RPMI8226 (cell line): ENCODE data around the gene LFNG.
A peak's percentile ranks its signal among the peaks of the same experiment; 100 is the strongest.
"Not testable (repeated sequence)": the region's sequence is repeated elsewhere in the genome, so short reads cannot be mapped to it uniquely, and the experiment has no call there.

Source experiments
- DNase-seq: peaks from one replicate; pipeline ENCODE4 v3.0.0-alpha.2; 2015

The LFNG gene

DNA sequence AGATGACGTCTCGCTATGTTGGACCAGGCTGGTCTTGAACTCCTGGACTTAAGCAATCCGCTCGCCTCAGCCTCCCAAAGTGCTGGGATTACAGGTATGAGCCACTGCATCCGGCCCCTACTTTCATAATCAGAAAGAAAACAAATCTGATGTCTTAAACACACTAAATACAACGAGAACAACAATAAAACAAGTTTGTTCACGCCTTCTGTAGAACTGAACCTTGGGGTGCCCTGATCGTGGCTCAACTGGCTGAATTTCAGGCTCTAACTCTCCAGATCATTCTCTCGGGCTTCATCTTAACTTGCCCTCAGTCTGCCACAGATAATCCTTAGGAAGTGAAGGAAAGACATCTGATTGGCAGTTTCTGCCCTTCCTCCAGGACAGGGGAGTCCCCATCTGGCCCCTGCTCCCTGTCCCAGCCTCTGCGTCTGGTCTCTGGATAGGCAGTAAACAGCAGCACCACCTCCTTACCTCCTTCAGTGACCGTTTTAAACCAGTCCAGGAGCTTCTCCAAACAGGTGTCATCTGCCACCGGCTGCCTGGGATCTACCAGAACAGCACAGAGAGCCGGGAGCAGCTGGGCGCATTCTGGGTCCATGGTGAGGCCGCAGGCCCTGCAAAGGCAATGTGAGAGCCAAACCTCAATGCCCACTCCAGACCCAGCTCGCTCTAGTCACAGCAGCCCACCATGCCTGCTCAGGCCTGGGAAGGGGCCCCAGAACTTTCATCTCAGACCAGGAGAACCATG is 34.4 kb downstream of the LFNG start:
- no peak for DNase-seq

DNA sequence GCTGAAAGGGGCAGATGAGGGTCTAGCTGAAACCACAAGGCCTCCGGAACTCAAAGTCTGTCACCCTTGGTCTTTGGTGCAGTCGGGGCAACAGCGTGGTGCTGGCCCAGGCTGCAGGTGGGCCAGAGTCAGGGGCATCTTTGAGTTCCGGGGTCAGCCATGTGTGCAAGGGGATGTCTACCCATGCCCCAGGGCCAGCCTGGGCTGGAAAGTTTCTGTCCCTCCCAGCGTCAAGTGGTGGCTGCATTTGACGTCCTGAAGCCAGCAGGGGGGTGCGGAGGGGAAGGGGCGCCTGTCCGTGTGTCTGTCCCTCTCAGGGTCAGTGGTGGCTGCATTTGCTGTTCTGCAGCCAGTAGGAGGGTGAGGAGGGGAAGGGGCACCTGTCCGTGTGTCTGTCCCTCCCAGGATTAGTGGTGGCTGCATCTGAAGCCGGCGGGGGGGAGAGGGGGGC is 35.1 kb downstream of the LFNG start:
- DNase-seq = peak; percentile 38

DNA sequence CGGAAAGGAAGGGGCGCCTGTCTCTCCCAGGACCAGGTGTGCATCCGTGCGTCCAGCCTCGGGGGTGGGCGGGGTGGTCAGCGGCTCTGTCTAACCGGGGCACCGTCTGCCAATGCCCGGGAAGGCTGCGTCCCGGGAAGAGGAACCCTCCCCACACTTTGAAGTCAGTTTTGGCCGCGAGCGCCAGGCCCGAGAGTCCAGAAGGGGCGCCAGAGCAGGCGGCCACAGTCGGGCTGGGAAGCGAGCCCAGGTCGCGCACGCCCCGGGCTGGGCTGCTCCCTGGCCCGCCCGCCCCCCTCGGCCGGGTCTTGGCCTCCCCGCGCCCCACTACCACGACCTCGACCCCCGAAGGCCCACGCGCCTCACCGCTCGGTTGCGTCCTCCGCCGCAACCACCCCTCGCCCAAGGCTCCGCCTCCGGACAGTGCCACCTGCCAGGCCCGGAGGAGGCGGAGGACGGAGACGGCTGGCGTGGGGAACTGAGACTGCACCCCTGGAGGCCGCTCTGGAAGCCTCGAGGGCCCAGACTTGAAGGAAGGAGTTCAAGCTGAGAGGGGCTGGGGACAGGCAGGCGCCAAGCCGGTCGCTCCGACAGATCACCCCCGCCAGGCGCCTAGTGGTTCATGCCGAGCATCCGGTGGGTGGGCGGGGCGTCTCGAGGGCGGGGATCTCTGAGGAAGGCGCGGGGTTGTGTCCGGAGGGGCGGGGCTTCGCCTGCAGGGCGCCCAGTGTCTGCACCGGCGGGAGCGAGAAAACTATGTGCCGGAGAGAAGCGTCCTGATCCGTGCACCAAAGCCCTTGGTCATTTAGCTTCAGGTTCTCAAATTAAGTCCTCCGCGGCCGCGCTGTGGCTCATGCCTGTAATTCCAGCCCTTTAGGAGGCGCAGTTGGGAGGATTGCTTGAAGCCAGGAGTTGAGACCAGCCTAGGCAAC is 35.8 kb downstream of the LFNG start, which contains the start of gene BRAT1:
Gene BRAT1, minus strand, starts transcription at position 404 of the 932 bp plus-strand sequence. CDS start 1,093 bp downstream, outside the sequence.
- DNase-seq = peak; percentile 98

DNA sequence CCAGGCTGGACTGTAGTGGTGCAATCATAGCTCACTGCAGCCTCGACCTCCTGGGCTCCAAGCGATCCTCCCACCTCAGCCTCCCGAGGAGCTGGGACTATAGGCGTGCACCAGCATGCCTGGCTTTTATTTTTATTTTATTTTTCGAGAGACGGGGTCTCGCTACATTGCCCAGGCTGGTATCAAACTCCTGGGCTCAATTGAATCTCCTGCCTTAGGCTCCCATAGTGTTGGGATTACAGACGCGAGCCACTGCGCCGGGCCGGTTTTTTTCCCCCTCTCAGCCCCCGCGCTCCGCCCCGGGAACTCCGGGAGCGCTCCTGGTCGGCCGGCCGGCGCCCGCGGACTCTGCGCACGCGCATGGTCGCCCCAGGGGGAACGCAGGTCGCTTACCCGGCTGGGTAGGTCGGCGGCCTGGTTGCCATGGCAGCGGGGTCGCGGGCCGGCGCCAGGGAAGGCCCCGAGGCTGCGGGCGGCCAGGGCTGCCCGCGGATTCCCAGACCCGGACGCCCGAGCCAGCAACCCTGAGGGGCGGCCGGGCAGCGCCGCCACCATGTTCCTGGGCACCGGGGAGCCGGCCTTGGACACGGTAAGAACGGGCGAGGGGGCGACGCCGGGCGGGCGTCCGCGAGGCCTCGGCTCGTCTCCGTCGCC is 39.2 kb downstream of the LFNG start, which contains the start of gene IQCE:
Gene IQCE, plus strand, starts transcription at position 351 of the 654 bp plus-strand sequence. Its CDS starts 203 bp downstream, at position 554.
- DNase-seq = peak; percentile 96

DNA sequence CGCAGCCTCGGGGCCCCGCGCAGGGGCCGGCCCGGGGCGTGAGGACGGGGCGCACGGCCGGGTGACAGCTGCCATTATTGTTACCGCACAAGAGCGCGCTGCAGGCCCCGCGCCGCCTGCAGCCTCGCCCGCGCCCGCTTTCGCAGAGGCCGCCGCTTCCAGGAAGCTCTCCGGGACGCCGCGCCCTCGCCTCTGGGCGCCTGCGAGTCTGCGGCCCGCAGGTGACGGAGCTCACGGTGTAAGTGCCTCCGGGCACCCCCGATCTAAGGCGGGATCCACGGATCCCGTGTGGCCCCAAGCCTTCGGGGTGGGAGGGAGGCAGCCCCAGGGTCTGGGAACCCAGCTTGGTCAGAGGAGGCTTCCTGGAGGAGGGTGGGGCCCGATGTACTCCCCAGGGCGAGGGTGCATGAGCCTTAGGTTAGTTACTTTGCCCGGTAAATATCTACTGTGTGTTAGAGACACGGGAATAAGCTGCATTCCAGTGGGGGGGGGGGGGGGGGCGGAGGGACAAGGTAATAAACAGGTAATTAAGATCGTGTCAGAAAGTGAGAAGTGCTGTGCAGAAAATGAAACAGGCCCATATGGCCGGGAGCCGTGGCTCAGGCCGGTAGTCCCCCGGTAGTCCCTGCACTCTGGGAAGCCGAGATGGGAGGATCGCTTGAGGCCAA is 39.8 kb downstream of the LFNG start:
- DNase-seq = peak; percentile 65

DNA sequence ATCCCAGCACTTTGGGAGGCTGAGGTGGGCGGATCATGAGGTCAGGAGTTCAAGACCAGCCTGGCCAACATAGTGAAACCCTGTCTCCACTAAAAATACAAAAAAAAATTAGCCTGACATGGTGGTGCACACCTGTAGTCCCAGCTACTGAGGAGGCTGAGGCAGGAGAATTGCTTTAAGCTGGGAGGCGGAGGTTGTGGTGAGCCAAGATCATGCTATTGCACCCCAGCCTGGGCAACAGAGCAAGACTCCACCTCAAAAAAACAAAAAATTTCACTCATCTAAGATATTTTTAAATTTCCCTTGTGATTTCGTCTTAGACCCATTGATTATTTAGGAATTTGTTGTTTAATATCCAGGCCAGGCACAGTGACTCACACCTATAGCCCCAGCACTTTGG is 44.4 kb downstream of the LFNG start:
- not testable (repeated sequence) for DNase-seq

DNA sequence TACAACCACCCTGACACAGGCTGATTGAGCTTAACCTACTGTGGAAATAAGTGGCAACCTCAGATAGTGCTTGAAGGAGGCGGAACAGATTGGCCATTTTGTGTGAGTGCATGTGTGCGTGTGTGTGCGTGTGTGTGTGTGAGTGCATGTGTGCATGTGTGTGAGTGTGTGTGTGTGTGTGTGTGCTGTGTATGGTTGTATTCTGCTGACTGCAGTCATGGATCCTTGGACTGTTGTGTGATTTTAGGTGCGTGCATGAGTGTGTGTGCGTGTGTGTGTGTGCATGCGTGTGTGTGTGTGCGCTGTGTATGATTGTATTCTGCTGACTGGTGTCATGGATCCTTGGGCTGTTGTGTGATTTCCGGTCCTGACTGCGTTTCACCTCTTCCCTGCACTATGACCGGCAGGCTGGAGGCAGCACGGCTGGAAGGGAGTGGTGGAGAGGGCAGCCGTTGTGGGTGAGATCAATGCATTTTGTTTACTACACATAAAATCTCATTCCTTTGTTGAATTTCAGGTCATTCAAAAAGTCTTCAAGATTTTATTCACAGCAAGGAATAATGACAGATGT is 45.5 kb downstream of the LFNG start:
- DNase-seq = no peak

DNA sequence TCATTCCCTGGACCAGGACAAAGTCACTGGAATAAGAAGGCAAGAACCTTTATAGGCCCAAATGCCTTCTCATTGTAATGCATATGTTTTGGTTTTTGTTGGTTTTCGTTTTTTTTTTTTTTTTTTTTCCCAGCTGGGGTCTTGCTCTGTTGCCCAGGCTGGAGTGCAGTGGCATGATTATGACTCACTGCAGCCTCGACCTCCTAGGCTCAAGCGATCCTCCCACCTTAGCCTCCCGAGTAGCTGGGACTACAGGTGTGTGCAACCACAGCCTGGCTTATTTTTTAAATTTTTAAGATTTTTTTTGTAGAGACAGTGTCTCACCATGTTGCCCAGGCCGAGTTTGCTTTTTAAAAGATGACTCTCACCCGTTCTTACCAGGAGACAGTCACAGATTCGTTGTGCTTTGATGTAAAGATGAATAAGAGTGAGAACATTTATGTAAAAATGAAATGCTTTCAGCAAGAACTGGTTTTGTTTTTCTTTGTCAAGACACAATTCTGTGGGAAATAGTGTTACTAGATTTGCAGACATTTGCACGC is 46.8 kb downstream of the LFNG start:
- DNase-seq = no peak

DNA sequence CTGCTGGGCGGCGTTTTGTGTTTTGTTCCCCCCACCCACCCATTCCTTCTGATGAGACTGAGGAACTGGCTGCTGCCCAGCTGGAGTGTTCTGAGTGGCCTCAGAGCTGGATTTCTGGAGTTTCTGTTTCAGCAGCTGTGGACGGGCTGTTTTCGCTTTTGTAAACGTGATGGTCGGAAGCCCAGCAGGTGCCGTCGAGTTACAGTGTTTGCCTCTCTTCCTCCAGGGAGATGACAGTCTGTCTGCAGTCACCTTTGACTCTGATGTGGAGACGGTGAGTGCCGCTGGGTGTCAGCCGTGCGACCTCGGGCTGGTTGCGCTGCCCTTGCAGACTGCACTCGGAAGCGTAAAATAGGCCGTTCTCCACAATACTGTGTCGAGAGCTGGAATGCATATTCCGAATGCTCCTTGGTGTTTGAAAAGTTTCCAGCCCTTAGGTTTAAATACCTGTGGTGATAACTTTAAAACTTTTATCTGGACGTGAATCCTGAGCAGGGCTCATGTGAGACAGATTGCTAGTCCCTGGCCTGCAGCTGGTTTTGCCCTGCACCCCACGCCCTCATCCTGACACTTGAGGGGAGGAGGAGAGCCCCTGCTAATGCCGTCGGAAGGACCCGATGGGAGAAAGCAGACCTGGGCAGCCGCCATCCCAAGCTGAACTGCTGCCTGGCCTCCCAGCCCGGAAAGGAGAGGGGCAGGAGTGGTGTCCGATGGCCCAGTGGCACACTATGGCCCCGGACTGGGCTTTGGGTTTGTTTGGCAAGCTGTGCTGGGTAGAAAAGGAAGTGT is 47.5 kb downstream of the LFNG start:
- peak; percentile 93 for DNase-seq

DNA sequence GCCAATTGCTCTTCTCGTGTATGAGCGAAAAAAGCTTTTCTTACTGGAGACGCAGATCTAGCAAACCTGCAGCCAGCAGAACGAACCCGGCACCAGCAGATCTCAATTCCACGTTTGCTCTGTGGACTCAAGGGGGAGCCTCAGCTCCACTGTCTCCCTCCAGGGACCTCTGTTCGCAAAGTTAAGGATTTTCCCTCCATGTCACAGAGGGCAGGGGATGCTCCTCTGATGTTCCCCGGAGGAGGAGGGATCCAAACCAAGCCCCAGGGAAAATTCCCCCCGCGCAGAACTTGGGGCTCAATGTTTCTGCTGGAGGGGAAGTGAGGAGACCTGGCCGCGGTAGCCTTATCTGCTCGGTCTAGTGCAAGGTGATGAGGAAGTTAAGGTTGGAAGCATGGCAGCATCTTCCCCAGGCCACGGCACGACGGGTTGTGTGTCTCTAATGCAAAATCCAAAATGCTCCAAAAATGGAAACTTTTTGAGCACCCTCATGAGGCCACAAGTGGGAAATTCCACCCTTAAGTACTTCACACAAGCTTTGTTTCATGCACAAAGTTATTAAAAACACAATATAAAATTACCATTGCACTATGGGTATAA is 48.2 kb downstream of the LFNG start:
- peak; percentile 45 for DNase-seq

DNA sequence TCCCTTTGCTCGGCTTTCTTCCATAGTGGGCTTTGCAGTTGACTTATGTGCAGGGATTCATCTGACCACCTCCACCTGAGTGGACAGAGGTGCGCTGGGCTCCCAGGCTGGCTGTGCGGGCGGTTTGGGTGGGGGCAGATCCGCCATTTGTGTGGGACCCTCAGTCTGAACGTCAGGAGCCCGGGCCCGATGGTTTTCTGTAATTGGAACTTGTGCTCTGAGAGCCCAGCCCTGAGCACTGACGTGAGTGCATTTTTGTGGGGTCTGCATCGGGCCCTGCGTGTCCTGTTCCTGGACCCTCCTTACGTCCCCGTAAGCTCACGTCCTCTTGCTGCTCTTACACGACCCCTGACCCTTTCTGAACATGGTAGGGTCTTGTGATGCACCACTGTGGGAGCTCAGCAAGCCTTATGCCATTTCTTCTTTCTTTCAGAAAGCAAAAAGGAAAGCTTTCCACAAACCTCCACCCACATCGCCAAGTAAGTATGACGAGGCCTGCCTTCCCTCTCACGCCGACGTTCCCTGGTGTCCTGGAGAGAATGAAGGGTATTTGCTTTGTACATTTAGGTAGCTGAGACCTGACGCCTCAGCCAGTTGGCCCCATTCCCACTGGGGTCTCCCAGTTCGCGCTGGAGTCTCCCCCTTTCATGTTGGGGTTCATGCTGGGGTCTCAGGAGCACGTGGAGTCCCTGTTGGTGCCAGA is 49.1 kb downstream of the LFNG start:
- DNase-seq = no peak

DNA sequence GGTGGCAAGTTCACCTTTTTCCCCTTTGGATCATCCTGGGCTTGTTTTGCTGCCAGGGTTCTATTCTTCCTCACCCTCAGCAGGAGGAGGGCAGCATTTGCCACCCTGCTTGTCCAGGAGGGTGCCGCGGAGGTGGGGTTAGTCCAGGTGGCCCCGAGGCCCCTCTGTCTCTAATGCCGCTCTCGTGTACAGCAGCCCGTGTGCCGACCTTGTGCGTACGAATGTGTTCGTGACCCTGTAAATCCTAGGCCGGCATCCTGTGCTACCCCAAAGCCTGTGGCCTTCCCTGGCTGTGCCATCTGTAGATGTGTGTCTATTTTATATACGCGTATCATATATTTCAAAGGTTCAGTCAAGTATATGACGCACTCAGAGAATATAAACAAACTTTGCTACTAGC is 49.8 kb downstream of the LFNG start:
- no peak for DNase-seq

DNA sequence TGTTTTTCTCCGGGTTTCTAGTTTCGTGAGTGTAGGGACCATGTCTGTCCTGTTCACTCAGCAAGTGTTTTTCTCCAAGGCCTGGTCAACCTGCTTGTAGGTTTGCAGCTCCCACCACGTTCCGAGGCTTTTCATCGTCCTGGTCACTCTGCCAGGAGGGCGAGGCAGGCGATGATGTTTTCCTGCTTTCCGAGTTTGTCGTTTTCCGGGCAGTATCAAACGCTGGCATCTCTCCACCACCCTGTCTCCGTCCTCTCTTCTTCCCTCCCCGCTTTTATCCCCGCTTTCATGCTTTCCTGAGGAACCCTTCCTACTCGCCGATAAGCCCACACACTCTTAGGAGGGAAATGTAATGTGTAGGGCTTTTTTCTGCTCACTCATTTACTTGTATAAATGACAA is 50.4 kb downstream of the LFNG start:
- no peak for DNase-seq

DNA sequence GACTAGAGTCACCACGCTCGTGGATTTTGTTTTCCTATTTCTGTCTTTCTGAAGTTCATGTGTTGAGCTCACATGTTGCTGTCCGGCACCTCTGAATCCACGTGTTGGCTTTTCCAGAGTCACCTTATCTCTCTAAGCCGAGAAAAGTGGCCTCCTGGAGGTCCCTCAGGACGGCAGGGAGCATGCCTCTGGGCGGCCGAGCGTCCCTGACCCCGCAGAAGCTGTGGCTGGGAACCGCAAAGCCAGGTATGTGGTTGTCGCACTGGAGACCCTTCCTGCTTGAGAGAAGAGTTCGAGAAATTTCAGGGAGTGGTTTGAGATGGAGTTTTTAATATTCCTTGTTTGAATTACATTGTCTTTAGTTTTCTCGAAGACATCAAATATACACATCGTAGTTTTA is 51.8 kb downstream of the LFNG start:
- no peak for DNase-seq

DNA sequence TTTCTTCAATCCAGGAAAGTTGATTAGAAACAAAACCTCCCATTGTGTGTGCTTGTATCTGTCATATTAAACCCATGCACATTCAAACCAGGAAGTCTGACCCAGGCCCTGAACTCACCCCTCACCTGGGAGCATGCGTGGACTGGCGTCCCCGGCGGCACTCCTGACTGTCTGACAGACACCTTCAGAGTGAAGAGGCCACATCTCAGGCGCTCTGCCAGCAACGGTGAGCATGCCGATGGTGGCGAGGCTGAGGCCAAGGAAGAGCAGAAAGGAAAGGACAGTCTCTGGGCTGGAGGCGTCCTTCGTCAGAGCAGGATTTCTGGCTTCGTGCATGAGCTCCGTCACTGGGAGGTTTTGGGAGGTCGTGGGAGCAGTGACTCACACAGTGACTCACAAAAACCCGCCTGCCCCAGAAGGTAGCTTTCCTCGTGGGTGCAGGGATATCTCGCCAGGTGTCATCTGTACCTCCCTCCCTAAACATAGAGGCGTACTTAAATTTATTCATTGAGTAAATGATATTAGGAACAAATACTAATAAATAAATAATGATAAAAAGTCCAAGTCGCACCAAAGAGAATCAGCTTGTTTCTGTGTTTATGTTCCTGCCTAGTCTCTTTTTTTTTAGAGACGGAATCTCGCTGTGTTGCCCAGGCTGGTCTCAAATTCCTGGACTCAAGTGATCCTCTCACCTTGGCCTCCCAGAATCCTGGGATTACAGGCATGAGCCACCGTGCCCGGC is 52.7 kb downstream of the LFNG start:
- DNase-seq = no peak

DNA sequence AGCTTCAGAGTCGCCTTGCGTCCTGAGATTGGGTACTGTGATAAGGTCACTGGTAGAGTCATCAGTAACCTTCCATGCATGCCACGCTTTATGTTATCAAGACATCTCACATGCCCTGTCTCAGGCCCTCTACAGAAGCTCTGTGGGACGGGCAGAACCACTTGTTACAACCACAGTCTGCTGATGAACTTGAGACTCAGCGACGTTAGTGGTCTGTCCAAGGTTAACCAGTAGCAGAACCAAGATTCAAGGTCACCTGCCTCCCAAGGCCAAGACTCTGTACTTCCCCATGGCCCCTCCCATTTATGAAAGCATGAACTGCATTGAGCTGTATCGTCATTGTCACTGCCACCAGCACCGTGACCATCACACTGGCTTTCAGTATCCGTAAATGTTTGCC is 54.2 kb downstream of the LFNG start:
- no peak for DNase-seq

DNA sequence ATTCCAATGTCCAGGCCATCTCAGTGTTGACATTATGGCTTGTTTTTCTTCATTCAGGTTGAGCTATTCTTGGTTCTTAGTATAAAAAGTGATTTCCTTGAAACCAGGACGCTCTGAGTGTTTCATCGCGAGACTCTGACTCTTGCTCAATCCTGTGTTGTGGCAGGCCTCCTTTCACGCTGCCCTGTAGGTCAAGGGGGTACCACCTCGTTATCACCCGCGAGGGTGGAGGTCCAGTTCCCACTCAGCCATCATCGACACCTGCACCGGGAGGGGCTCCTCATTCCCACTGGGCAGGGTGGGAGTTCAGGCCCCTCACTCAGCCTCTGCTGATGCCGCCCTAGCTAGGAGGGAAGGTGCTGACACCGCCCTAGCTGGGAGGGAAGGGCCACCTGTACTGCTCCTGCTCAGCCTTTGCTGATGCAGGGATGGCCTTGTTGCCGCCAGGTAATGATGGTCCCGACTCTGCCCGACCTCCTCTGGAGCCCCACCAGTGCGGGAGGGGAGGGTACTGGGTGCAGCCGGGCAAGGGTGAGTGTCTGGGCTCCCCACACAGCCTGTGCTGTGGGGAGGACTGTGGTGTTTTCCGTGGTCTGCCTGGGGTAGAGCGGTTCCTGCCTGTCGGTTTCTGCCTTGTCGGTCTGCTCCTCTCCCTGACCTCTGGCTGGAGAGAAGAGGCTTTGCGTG is 55.6 kb downstream of the LFNG start:
- DNase-seq = no peak

DNA sequence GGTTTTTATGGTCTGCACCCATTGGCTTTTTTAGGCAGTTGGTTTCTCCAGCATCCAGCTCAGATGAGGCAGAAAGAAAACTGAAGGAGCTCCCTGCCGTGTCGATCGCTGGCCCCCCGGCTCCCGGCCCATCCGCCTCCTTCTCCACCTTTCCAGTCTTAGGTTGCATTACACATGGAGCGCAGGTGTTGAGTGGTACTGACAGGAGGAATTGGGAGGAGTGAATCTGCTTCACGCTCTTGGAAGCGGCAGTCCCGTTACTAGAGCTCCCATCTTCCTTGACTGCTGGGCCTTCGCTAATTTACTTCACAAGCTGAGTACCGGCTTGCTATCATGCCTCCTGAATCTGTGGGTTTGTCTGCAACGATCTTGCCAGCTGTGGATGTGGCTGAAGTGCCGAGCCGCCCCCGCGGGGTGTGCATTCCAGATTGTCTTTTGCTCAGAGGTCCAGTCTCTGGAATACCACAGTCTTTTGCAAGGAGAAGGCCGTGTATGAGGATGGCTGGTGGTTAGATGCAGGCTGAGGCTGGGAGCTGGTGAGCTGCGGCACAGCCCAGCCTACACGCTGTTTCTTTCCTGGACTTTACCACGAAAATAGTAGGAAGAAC is 56.3 kb downstream of the LFNG start:
- no peak for DNase-seq
